ENCODE results near the gene APBA2. TPM values are rescaled to one million over a fixed set of nuclear protein-coding genes. Genes with fewer than 3 reads are reported as not detected.

The APBA2 gene
- polyA plus RNA-seq, 1 donor: 3.5 TPM

DNA sequence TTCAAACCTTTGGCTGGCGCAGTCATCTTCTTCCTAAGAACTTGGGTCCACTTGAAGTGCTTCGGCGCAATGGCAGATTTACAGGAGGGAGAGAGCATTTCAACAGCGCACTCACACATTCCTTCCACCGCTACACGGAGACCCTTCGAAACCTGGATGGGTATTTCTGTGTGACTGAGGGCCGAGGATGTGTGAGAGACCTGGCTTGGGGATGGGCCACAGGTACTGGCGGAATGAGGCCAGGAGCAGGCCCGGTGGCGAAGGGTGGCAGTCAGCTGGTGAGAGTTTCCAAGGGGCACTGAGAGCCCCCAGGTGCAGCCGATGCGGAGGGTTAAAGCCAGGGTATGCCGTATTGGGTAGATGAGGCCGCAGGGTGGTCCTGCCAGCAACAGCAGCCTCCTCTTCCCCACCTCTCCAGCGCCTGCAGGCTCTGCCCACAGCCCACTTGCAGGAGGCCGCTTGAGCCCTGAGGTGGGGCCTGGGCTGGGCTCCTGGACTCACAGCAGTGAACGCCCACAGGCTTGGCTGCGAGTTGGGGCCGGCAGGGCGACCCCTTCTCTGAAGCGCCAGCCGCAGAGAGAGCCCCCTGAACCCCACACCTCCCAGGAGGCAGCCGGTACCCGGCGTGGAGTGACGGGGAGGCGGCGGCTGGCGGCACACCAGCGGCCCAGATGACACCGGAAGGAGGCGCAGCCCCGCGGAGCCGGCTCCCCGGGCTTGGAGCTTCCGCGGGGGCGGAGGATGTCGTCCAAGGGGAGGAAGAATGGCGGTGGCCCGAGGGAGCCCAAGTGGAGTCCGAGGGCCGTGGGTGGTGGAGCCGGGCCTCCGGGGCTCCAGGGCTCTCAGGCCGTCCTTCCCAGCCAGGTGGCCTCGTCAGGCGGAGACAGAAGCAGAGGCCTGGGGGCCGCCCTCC lies 217.4 kb downstream of the APBA2 start:
- no peaks in the 10 kb centered on the region for H3K4me1 ChIP-seq (ENCODE audit: control insufficient read depth, insufficient read depth, low read length)
- no peak for DNase-seq
- H3K9me3 ChIP-seq (ENCODE audit: control insufficient read depth, low read depth, low read length): no peaks in the 10 kb centered on the region
- no CpG with 5 or more reads among the region's 51 CpGs for WGBS (ENCODE audit: insufficient coverage, low lambda C conversion rate)
- H3K27ac ChIP-seq (ENCODE audit: low read length): no peak overlapping the region
- H3K27me3 ChIP-seq (ENCODE audit: control insufficient read depth, insufficient read depth, low read length): no peaks in the 10 kb centered on the region
- no peaks in the 10 kb centered on the region for H3K36me3 ChIP-seq (ENCODE audit: control insufficient read depth, insufficient read depth, low read length)
- peak overlapping the region; percentile 21 for H3K4me3 ChIP-seq (ENCODE audit: low read length)

DNA sequence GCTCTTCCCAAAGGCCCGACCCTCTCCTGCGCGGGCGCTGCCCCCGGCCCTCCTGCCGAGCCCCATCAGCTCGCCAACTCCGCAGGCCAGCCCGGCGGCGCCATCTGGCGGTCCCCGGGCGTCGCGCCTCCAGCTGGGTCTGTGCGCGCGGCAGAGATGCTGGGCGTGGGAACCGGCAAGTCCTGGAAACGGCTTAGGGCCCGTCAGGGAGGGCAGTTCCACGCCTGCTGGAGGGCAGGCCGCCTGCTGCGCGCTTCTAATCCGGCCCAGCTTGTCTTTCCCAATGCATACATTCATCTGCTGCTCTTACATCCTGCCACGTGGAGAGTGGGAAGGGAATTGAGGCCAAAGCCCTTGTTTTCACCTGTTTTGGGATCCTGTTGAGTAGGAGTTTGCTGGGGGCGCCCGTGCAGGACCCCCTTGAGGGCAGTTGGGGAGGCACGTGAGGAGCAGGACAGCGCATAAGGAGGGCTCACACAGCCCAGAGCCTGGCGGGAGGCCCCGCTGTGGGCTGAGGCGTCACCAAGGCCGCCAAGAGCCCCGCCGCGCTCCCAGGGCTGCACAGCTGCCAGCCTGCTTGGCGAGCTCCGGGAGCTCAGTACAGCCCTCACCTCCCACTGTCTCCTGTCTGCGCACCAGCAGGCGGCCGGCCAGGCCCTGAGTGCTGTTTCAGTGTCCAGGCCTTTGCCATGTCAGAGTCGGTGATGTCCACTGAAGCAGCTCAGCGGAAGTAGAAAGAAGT lies 218.2 kb downstream of the APBA2 start:
- no CpG with 5 or more reads among the region's 47 CpGs for WGBS (ENCODE audit: insufficient coverage, low lambda C conversion rate)
- DNase-seq: peak; percentile 61 to 64
- H3K4me1 ChIP-seq (ENCODE audit: control insufficient read depth, insufficient read depth, low read length): no peaks in the 10 kb centered on the region
- H3K27ac ChIP-seq (ENCODE audit: low read length): no peak overlapping the region
- no peaks in the 10 kb centered on the region for H3K36me3 ChIP-seq (ENCODE audit: control insufficient read depth, insufficient read depth, low read length)
- H3K27me3 ChIP-seq (ENCODE audit: control insufficient read depth, insufficient read depth, low read length): no peaks in the 10 kb centered on the region
- no peaks in the 10 kb centered on the region for H3K9me3 ChIP-seq (ENCODE audit: control insufficient read depth, low read depth, low read length)
- H3K4me3 ChIP-seq (ENCODE audit: low read length): peak overlapping the region; percentile 21

DNA sequence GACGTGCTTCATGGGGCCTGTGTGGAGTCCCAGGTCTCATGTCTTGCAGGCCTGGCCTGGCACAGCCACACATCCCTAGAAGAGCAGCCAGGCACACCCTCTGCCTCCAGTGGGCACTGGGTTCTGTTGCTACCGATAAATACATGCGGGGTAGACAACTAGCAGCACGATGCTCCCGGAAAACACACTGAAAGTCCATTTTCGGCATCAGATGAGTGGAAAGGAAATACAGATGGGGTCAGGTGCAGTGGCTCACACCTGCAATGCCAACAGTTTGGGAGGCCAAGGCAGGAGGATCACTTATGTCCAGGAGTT lies 218.7 kb downstream of the APBA2 start:
- DNase-seq: no peak
- H3K36me3 ChIP-seq (ENCODE audit: control insufficient read depth, insufficient read depth, low read length): no peaks in the 10 kb centered on the region
- H3K27ac ChIP-seq (ENCODE audit: low read length): no peak overlapping the region
- H3K4me3 ChIP-seq (ENCODE audit: low read length): no peak overlapping the region
- no peaks in the 10 kb centered on the region for H3K9me3 ChIP-seq (ENCODE audit: control insufficient read depth, low read depth, low read length)
- H3K27me3 ChIP-seq (ENCODE audit: control insufficient read depth, insufficient read depth, low read length): no peaks in the 10 kb centered on the region
- WGBS (ENCODE audit: insufficient coverage, low lambda C conversion rate): 100% methylated on average over 1 of the region's 6 CpGs
- H3K4me1 ChIP-seq (ENCODE audit: control insufficient read depth, insufficient read depth, low read length): no peaks in the 10 kb centered on the region

DNA sequence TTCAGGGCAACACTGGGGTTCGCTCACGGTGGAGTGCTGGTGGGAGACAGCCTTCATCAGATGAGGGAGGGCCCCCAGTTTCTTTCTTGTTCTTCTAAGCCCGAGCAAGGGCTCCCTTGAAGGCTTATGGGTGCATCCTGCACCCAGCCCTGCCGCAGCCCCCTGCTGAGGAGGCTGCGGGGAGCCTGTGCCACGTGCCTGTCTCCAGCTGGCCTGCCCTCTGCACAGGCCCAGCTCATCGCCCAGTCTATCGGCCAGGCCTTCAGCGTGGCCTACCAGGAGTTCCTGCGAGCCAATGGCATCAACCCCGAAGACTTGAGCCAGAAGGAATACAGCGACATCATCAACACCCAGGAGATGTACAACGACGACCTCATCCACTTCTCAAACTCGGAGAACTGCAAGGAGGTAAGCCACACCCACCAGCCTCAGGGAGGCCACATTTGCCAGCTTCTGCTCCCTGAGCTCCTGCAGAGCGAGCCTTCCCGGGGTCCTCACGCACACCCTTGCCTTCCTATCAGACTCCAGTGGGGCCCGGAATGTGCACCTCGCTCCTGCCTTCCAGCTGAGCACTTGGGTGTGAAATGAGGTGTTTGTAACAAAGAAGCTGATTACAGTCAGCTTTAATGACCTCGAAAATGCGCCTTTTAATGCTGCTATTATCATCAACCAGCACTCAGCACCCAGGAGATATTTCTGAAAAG lies 219.5 kb downstream of the APBA2 start:
- H3K4me1 ChIP-seq (ENCODE audit: control insufficient read depth, insufficient read depth, low read length): no peaks in the 10 kb centered on the region
- H3K9me3 ChIP-seq (ENCODE audit: control insufficient read depth, low read depth, low read length): no peaks in the 10 kb centered on the region
- DNase-seq: no peak
- H3K36me3 ChIP-seq (ENCODE audit: control insufficient read depth, insufficient read depth, low read length): no peaks in the 10 kb centered on the region
- H3K4me3 ChIP-seq (ENCODE audit: low read length): no peak overlapping the region
- WGBS (ENCODE audit: insufficient coverage, low lambda C conversion rate): 100% methylated on average over 2 of the region's 22 CpGs
- H3K27ac ChIP-seq (ENCODE audit: low read length): no peak overlapping the region
- no peaks in the 10 kb centered on the region for H3K27me3 ChIP-seq (ENCODE audit: control insufficient read depth, insufficient read depth, low read length)

DNA sequence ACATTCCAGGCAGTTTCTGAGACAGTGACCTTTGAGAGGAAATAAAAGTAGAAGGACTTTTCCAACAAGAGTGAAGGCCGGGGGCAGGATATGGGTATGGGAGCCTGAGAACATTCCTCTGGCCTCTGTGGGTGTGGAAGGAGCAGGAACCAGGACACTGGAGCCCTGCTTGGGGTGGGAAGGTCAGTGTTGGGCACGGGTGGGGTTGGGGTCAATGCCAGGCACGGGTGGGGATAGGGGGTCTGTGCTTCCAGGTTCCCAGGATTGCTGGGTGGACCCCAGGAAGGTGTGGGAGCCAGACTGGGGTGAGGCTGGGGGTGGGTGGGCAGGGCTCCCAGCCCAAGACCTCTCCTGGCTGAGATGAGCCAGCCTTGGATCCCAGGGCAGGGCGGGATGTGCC lies 220.3 kb downstream of the APBA2 start:
- no peak for DNase-seq
- no peaks in the 10 kb centered on the region for H3K27me3 ChIP-seq (ENCODE audit: control insufficient read depth, insufficient read depth, low read length)
- no CpG with 5 or more reads among the region's 4 CpGs for WGBS (ENCODE audit: insufficient coverage, low lambda C conversion rate)

DNA sequence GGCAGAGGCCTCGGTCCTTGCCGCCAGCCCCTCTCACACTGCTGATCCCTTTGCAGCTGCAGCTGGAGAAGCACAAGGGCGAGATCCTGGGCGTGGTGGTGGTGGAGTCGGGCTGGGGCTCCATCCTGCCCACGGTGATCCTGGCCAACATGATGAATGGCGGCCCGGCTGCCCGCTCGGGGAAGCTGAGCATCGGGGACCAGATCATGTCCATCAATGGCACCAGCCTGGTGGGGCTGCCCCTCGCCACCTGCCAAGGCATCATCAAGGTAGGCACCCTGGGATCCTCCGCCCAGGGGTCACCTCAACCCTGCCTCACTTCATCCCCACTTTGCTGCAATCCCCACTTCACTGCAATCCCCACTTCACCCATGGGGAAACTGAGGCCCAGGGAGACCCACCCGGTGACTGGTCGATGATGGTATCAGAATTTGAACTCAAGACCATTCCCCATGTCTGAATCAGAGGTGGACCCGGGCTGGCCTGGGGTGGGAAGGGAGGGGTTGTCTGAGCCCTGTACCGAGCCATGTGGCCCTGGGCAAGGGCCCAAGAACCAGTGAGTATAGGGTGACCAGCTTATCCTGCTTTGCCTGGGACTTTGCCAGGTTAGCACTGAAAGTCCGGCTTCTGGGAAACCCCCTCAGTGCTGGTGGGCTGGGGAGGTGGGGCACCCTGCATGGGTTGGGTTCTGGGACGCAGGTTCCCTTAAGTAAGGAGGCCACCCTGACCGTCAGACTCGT lies 220.9 kb downstream of the APBA2 start:
- Histone ChIP-seq H3K27me3 (ENCODE audit: control insufficient read depth, insufficient read depth, low read length) (no peaks in the 10 kb centered on the region), H3K4me1 (ENCODE audit: control insufficient read depth, insufficient read depth, low read length) (no peaks in the 10 kb centered on the region), H3K9me3 (ENCODE audit: control insufficient read depth, low read depth, low read length) (no peaks in the 10 kb centered on the region), H3K4me3 (ENCODE audit: low read length) (no peak overlapping the region), H3K27ac (ENCODE audit: low read length) (no peak overlapping the region), H3K36me3 (ENCODE audit: control insufficient read depth, insufficient read depth, low read length) (no peaks in the 10 kb centered on the region)
- no CpG with 5 or more reads among the region's 21 CpGs for WGBS (ENCODE audit: insufficient coverage, low lambda C conversion rate)
- no peak for DNase-seq

More for the DNA sequence above, 220.3 kb downstream of the APBA2 start:
- Histone ChIP-seq H3K4me3 (ENCODE audit: low read length) (no peak overlapping the region), H3K9me3 (ENCODE audit: control insufficient read depth, low read depth, low read length) (no peaks in the 10 kb centered on the region), H3K27ac (ENCODE audit: low read length) (no peak overlapping the region), H3K36me3 (ENCODE audit: control insufficient read depth, insufficient read depth, low read length) (no peaks in the 10 kb centered on the region), H3K4me1 (ENCODE audit: control insufficient read depth, insufficient read depth, low read length) (no peaks in the 10 kb centered on the region)

DNA sequence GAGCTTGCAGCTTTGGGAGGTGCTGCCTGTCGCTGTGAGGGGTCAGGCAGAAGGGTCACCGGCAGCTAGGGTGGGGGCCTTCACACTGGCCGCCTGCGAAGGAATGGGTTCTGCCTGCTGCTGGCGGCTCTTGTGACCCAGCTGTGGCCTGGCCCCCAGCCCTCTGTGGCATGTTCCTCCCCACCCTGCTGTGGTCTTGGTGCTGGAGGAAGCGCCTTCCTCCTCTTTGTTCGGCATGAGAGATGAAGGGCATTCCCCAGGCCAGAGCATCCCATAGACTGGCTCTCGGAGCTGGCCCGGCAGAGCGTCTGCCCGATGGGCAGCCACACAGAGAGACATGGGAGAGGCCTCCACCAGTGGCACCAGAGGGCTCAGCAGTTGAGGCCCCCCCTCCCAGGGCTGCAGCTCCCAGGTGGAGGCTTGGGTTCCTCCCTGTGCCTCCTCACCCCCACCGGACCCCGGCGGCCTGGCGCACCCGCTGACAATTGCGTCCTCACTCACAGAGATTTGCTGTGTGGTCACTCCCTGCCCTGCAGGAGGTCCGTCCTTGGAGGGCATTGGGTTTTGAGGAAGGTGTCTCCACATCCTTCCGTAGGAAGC lies 221.6 kb downstream of the APBA2 start:
- H3K36me3 ChIP-seq (ENCODE audit: control insufficient read depth, insufficient read depth, low read length): no peaks in the 10 kb centered on the region
- H3K27ac ChIP-seq (ENCODE audit: low read length): no peak overlapping the region
- no peaks in the 10 kb centered on the region for H3K9me3 ChIP-seq (ENCODE audit: control insufficient read depth, low read depth, low read length)
- no peak overlapping the region for H3K4me3 ChIP-seq (ENCODE audit: low read length)
- no CpG with 5 or more reads among the region's 19 CpGs for WGBS (ENCODE audit: insufficient coverage, low lambda C conversion rate)
- H3K27me3 ChIP-seq (ENCODE audit: control insufficient read depth, insufficient read depth, low read length): no peaks in the 10 kb centered on the region
- no peaks in the 10 kb centered on the region for H3K4me1 ChIP-seq (ENCODE audit: control insufficient read depth, insufficient read depth, low read length)
- no peak for DNase-seq

DNA sequence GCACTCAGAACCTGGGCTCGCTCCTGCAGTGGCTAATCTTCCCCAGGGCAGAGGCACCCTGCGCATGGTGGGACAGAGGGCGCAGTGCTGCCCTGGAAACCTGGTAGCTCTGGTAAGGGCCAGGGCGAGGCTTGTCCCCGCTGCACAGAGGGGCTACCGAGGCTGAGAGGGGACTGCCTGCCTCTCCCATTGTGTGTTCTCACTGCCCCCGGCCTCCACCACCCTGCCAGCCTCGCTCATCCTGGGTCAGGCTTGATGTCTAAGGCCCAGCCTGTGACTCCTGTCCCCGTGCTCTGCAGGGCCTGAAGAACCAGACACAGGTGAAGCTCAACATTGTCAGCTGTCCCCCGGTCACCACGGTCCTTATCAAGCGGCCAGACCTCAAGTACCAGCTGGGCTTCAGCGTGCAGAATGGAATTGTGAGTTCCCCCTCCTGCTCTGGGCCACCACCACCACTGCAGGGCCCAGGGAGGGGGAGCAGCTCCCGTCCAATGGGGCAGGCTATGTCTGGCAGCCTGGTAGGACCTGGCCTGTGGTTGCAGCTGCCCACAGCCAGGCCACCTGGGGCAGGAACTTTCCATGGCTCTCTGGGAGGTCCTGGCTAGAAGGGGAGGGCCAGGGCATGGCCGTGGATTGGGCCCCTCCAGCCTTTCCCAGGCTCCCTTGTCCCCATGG lies 222.3 kb downstream of the APBA2 start:
- no peak for DNase-seq
- no peaks in the 10 kb centered on the region for H3K36me3 ChIP-seq (ENCODE audit: control insufficient read depth, insufficient read depth, low read length)
- WGBS (ENCODE audit: insufficient coverage, low lambda C conversion rate): no CpG with 5 or more reads among the region's 15 CpGs

DNA sequence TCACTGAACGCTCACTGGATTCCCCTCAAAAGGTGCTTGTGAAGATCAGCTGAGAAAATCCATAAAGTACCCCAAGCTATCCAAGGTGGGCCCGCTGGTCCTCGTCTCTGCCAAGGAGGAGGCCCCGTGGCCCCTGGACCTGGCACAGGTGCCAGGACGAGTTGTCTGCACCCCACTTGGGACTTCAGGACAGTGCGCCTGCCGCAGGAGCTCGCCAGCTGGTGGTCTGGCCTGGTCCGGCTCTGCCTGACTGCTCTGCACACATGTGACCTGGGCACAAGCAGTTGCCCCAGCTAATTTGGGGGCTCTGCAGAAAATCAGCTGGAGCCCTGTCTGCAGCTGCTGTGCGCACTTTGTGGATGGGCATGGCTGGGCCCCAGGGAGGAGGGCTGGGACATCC lies 224.0 kb downstream of the APBA2 start:
- WGBS (ENCODE audit: insufficient coverage, low lambda C conversion rate): no CpG with 5 or more reads among the region's 10 CpGs
- DNase-seq: no peak
- Histone ChIP-seq H3K36me3 (ENCODE audit: control insufficient read depth, insufficient read depth, low read length) (no peaks in the 10 kb centered on the region), H3K27ac (ENCODE audit: low read length) (no peak overlapping the region), H3K4me3 (ENCODE audit: low read length) (no peak overlapping the region), H3K27me3 (ENCODE audit: control insufficient read depth, insufficient read depth, low read length) (no peaks in the 10 kb centered on the region), H3K4me1 (ENCODE audit: control insufficient read depth, insufficient read depth, low read length) (no peaks in the 10 kb centered on the region), H3K9me3 (ENCODE audit: control insufficient read depth, low read depth, low read length) (no peaks in the 10 kb centered on the region)

More for the DNA sequence above, 222.3 kb downstream of the APBA2 start:
- Histone ChIP-seq H3K4me1 (ENCODE audit: control insufficient read depth, insufficient read depth, low read length) (no peaks in the 10 kb centered on the region), H3K27me3 (ENCODE audit: control insufficient read depth, insufficient read depth, low read length) (no peaks in the 10 kb centered on the region), H3K9me3 (ENCODE audit: control insufficient read depth, low read depth, low read length) (no peaks in the 10 kb centered on the region), H3K4me3 (ENCODE audit: low read length) (no peak overlapping the region), H3K27ac (ENCODE audit: low read length) (no peak overlapping the region)
